Measurements from ENCODE around the gene MTUS2.

Gene MTUS2

GRCh38 chr13:29536853-29537252 is 716.7 kb downstream of the MTUS2 start:
- no peak for FAIRE-seq

- no peak for FAIRE-seq
These were observed 717.9 kb downstream of the MTUS2 start for GRCh38 chr13:29537736-29538651.

GRCh38 chr13:29538652-29539040 is 718.5 kb downstream of the MTUS2 start:
- no peak for FAIRE-seq

GRCh38 chr13:29539856-29540255 is 719.7 kb downstream of the MTUS2 start:
- no peak for FAIRE-seq

GRCh38 chr13:29540334-29540733 is 720.2 kb downstream of the MTUS2 start:
- no peak for FAIRE-seq

- no peak for FAIRE-seq
These were observed 720.7 kb downstream of the MTUS2 start for GRCh38 chr13:29540799-29541198.

- no peak for FAIRE-seq
These were observed 721.3 kb downstream of the MTUS2 start for GRCh38 chr13:29541400-29541799.

GRCh38 chr13:29542381-29542780 is 722.2 kb downstream of the MTUS2 start:
- no peak for FAIRE-seq

- no peak for FAIRE-seq
These were observed 723.4 kb downstream of the MTUS2 start for GRCh38 chr13:29543230-29544215.

- FAIRE-seq, result no peak
These were observed 725.8 kb downstream of the MTUS2 start for GRCh38 chr13:29545988-29546387.

- FAIRE-seq, result no peak
These were observed 726.5 kb downstream of the MTUS2 start for GRCh38 chr13:29546662-29547061.

GRCh38 chr13:29547153-29547552 is 727.0 kb downstream of the MTUS2 start:
- no peak for FAIRE-seq

- no peak for FAIRE-seq
These were observed 728.6 kb downstream of the MTUS2 start for GRCh38 chr13:29548722-29549121.

- no peak for FAIRE-seq
These were observed 730.4 kb downstream of the MTUS2 start for GRCh38 chr13:29550430-29550988.

- no peak for FAIRE-seq
These were observed 731.1 kb downstream of the MTUS2 start for GRCh38 chr13:29551214-29551613.

Measured in G401.6 (cell line).